HepG2 (cell line): ENCODE data around the gene MEIS3. TPM values are rescaled to one million over a fixed set of nuclear protein-coding genes. Genes with fewer than 3 reads are reported as not detected.

Source experiments
- ARNT ChIP-seq: fragments of 450-650 bp; IDR thresholded peaks from 2 replicates; pipeline ENCODE4 v1.6.1; 2017
- ARNT2 ChIP-seq: sonication (generic); formaldehyde crosslinking; IDR thresholded peaks from 2 replicates; pipeline ENCODE4 v1.8.0; 2022; ENCODE audit warnings: mild to moderate bottlenecking, low read depth, missing genetic modification reagents, moderate library complexity
- DPF2 ChIP-seq: sonication (generic); formaldehyde crosslinking; IDR thresholded peaks from 2 replicates; pipeline ENCODE4 v1.4.0; 2020; ENCODE audit warnings: mild to moderate bottlenecking, low read depth, missing genetic modification reagents, borderline replicate concordance
- HOXA5 ChIP-seq: sonication (generic); formaldehyde crosslinking; IDR thresholded peaks from 2 replicates; pipeline ENCODE4 v1.4.0; 2020; ENCODE audit warnings: missing genetic modification reagents
- JARID2 ChIP-seq: sonication (generic); formaldehyde crosslinking; IDR thresholded peaks from 2 replicates; pipeline ENCODE4 v1.8.1; 2023; ENCODE audit warnings: missing genetic modification reagents, inconsistent platforms; ENCODE audit not compliant: insufficient replicate concordance
- NR2F1 ChIP-seq, 2 experiments: fragments of 450-650 bp in 1 of 2; formaldehyde crosslinking in 1 of 2; IDR thresholded peaks; 2 replicates each; pipeline versions ENCODE4 v1.5.0 to v1.6.1; 2016 to 2020; ENCODE audit warnings: mild to moderate bottlenecking in 1 of 2, missing compliant biosample characterization in 1 of 2, missing genetic modification reagents in 1 of 2, moderate library complexity in 1 of 2
- RAD21 ChIP-seq: fragments of 450-650 bp; formaldehyde crosslinking; IDR thresholded peaks from 2 replicates; pipeline ENCODE4 v1.5.0; 2020; ENCODE audit warnings: mild to moderate bottlenecking
- RELA ChIP-seq: sonication (generic); formaldehyde crosslinking; IDR thresholded peaks from 2 replicates; pipeline ENCODE4 v1.4.0; 2020; ENCODE audit warnings: missing genetic modification reagents
- SMAD3 ChIP-seq: sonication (generic); formaldehyde crosslinking; IDR thresholded peaks from 2 replicates; pipeline ENCODE4 v1.4.0; 2020; ENCODE audit warnings: missing genetic modification reagents
- TBX2 ChIP-seq: sonication (generic); formaldehyde crosslinking; IDR thresholded peaks from 2 replicates; pipeline ENCODE4 v1.5.0; 2020; ENCODE audit warnings: missing genetic modification reagents, mild to moderate bottlenecking, borderline replicate concordance
- TCF7 ChIP-seq: sonication (generic); IDR thresholded peaks from 2 replicates; pipeline ENCODE4 v1.6.1; 2016; ENCODE audit warnings: antibody characterized with exemption, low read depth
- ZFAT ChIP-seq: sonication (generic); formaldehyde crosslinking; conservative IDR thresholded peaks from 2 replicates; pipeline ENCODE4 v1.8.1; 2023; ENCODE audit warnings: missing genetic modification reagents, inconsistent platforms
- ZKSCAN8 ChIP-seq: IDR thresholded peaks from 2 replicates; pipeline ENCODE4 v1.6.1; 2016; ENCODE audit warnings: borderline replicate concordance, missing genetic modification reagents, missing compliant biosample characterization
- ZNF510 ChIP-seq: sonication (generic); formaldehyde crosslinking; IDR thresholded peaks from 2 replicates; pipeline ENCODE4 v1.4.0; 2020; ENCODE audit warnings: low read depth, mild to moderate bottlenecking, missing genetic modification reagents
- ZNF616 ChIP-seq: sonication (generic); formaldehyde crosslinking; IDR thresholded peaks from 2 replicates; pipeline ENCODE4 v1.5.0; 2020; ENCODE audit warnings: low read depth, mild to moderate bottlenecking, missing genetic modification reagents
- ZNF749 ChIP-seq: sonication (generic); formaldehyde crosslinking; IDR thresholded peaks from 2 replicates; pipeline ENCODE4 v1.8.0; 2022; ENCODE audit warnings: mild to moderate bottlenecking, missing genetic modification reagents, moderate library complexity, borderline replicate concordance
- ZNF773 ChIP-seq: sonication (generic); formaldehyde crosslinking; IDR thresholded peaks from 2 replicates; pipeline ENCODE4 v1.4.0; 2020; ENCODE audit warnings: missing genetic modification reagents, borderline replicate concordance
- ZNF792 ChIP-seq: IDR thresholded peaks from 2 replicates; pipeline ENCODE4 v1.6.1; 2016
- ZNF891 ChIP-seq: sonication (generic); formaldehyde crosslinking; IDR thresholded peaks from 2 replicates; pipeline ENCODE4 v1.5.0; 2020; ENCODE audit warnings: mild to moderate bottlenecking, missing genetic modification reagents
- ZSCAN22 ChIP-seq: sonication (generic); formaldehyde crosslinking; IDR thresholded peaks from 2 replicates; pipeline ENCODE4 v1.4.0; 2020; ENCODE audit warnings: mild to moderate bottlenecking, missing genetic modification reagents
- polyA plus RNA-seq, 8 experiments: library from polyadenylated mRNA; depleted of rRNA in 3 of 8; stranded (reverse) in 7 of 8; unstranded in 1 of 8; fragments of >200 nt; fragmentation: Illumina TruSeq in 4 of 8; extraction: Trizol in 4 of 8; gene quantifications; 2 replicates each; pipeline versions ENCODE4 v1.2.1 to v1.2.3, GENCODE V29; 2011 to 2016; ENCODE audit warnings: low read depth in 4 of 8, missing spikeins in 1 of 8, mixed read lengths in 1 of 8; ENCODE audit not compliant: insufficient read depth in 1 of 8
- total RNA-seq, 5 experiments: library from RNA; depleted of rRNA; stranded (reverse); fragments of >200 nt; fragmentation: Illumina TruSeq; extraction: Trizol; gene quantifications; 2 replicates each; pipeline ENCODE4 v1.2.3, GENCODE V29; 2016; ENCODE audit warnings: low read depth in 1 of 5
- TF ChIP-seq, protein P1 (sequence below): IDR thresholded peaks from 2 replicates; pipeline ENCODE4 v1.6.1; 2016; ENCODE audit warnings: low read depth, control low read depth
- TF ChIP-seq, protein P2 (sequence below): sonication (generic); formaldehyde crosslinking; IDR thresholded peaks from 2 replicates; pipeline ENCODE4 v1.4.0; 2020; ENCODE audit warnings: missing genetic modification reagents, borderline replicate concordance
- TF ChIP-seq, protein P3 (sequence below): sonication (generic); formaldehyde crosslinking; IDR thresholded peaks from 2 replicates; pipeline ENCODE4 v1.8.0; 2022; ENCODE audit warnings: mild to moderate bottlenecking, missing genetic modification reagents, borderline replicate concordance

MEIS3 gene
- total and polyA plus RNA-seq, 2 of the 13 experiments (the other 11 are each of a cell fraction or from before 2014, with no cell fraction given) = 0.09 to 0.70 TPM

DNA sequence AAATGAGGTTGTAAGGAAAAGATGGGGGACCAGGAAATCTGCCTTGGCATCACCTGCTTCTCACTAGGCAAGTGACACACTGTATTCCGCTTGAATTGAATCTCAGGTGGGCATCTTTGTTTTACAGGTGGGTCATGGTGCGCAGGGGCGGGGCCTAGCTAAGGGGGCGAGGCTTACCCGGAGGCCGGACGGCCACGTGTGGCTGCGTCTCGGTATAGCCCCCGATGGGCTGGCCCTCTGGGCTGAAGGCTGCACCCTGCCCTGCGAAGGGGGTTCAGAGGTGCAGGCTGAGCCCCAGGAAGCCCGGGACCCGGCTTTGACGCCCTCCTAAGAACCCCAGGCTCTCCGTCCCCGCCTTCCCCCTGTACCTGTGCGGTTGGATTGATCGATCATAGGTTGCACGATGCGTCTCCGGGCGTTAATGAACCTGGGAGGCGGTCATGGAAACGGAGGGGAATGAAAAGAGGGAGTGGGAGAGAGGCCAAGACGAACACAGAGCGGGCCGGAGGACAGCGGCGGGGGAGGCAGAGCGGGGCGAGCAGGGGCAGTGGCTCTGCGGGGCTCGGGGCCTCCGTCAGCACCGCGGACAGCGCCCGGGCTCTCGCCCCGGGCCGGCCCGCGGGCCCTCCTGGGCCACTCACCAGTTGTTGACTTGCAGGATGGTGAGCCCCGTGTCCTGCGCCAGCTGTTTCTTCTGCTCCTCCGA lies 12.5 kb downstream of the MEIS3 start (continued):
- TF ChIP-seq, protein P1, sequence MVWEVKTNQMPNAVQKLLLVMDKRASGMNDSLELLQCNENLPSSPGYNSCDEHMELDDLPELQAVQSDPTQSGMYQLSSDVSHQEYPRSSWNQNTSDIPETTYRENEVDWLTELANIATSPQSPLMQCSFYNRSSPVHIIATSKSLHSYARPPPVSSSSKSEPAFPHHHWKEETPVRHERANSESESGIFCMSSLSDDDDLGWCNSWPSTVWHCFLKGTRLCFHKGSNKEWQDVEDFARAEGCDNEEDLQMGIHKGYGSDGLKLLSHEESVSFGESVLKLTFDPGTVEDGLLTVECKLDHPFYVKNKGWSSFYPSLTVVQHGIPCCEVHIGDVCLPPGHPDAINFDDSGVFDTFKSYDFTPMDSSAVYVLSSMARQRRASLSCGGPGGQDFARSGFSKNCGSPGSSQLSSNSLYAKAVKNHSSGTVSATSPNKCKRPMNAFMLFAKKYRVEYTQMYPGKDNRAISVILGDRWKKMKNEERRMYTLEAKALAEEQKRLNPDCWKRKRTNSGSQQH (CRISPR knock-in tag) = 0 out of 2 replicates have a peak, but pooled peaks have one; percentile 27
- TF ChIP-seq, protein P2, sequence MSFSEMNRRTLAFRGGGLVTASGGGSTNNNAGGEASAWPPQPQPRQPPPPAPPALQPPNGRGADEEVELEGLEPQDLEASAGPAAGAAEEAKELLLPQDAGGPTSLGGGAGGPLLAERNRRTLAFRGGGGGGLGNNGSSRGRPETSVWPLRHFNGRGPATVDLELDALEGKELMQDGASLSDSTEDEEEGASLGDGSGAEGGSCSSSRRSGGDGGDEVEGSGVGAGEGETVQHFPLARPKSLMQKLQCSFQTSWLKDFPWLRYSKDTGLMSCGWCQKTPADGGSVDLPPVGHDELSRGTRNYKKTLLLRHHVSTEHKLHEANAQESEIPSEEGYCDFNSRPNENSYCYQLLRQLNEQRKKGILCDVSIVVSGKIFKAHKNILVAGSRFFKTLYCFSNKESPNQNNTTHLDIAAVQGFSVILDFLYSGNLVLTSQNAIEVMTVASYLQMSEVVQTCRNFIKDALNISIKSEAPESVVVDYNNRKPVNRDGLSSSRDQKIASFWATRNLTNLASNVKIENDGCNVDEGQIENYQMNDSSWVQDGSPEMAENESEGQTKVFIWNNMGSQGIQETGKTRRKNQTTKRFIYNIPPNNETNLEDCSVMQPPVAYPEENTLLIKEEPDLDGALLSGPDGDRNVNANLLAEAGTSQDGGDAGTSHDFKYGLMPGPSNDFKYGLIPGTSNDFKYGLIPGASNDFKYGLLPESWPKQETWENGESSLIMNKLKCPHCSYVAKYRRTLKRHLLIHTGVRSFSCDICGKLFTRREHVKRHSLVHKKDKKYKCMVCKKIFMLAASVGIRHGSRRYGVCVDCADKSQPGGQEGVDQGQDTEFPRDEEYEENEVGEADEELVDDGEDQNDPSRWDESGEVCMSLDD (CRISPR knock-in tag) = 0 out of 2 replicates have a peak, but pooled peaks have one; percentile 34
- TF ChIP-seq ZNF510 (no peak), ZNF749 (CRISPR knock-in tag) (peak; percentile 60; the same call in 1 of the 2 replicates), SMAD3 (CRISPR knock-in tag) (peak; percentile 61; the same call in 1 of the 2 replicates), TBX2 (CRISPR knock-in tag) (0 out of 2 replicates have a peak, but pooled peaks have one; percentile 21), ZNF616 (no peak), JARID2 (no peak), ZNF773 (CRISPR knock-in tag) (0 out of 2 replicates have a peak, but pooled peaks have one; percentile 37), ZKSCAN8 (CRISPR knock-in tag) (no peak), ZSCAN22 (CRISPR knock-in tag) (no peak), ZFAT (CRISPR knock-in tag) (no peak), HOXA5 (CRISPR knock-in tag) (peak; percentile 87), ARNT2 (CRISPR knock-in tag) (peak; percentile 47; the same call in 1 of the 2 replicates), TCF7 (no peak), NR2F1 (CRISPR knock-in tag; IDR thresholded peaks at IDR 0.05) (no peak), DPF2 (CRISPR knock-in tag) (no peak), RELA (no peak), ZNF891 (no peak), RAD21 (CRISPR knock-in tag) (no peak), ARNT (no peak), ZNF792 (CRISPR knock-in tag) (peak; percentile 47; the same call in 1 of the 2 replicates)
- TF ChIP-seq, protein P3, sequence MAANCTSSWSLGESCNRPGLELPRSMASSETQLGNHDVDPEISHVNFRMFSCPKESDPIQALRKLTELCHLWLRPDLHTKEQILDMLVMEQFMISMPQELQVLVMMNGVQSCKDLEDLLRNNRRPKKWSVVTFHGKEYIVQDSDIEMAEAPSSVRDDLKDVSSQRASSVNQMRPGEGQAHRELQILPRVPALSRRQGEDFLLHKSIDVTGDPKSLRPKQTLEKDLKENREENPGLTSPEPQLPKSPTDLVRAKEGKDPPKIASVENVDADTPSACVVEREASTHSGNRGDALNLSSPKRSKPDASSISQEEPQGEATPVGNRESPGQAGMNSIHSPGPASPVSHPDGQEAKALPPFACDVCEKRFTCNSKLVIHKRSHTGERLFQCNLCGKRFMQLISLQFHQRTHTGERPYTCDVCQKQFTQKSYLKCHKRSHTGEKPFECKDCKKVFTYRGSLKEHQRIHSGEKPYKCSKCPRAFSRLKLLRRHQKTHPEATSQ (CRISPR knock-in tag) = no peak
